Measurements from ENCODE around the gene ZNF521.

Gene ZNF521

GRCh38 chr18:25053466-25053865, 298.5 kb downstream of the ZNF521 start:
- Histone ChIP-seq H3K36me3 (ENCODE audit: low read length) (no peaks in the 10 kb centered on the region), H3K27ac (ENCODE audit: low read depth, low read length) (no peak overlapping the region), H3F3A (ENCODE audit: insufficient read depth) (no peaks in the 10 kb centered on the region), H3K4me3 (ENCODE audit: insufficient read depth, low read length, poor library complexity, severe bottlenecking) (no peak overlapping the region), H3K27me3 (ENCODE audit: low read length) (no peaks in the 10 kb centered on the region), H3K79me2 (ENCODE audit: insufficient read depth, low read length) (no peaks in the 10 kb centered on the region), H3K4me2 (ENCODE audit: low read depth, low read length, poor library complexity, severe bottlenecking) (no peak overlapping the region), H3K9me2 (replicated peaks; ENCODE audit: insufficient read depth, low read length) (no peaks in the 10 kb centered on the region), H2AFZ (ENCODE audit: low read depth, low read length, severe bottlenecking) (no peak overlapping the region), H3K9me3 (ENCODE audit: insufficient read depth, low read length) (no peaks in the 10 kb centered on the region), H3K9ac (ENCODE audit: low read length) (no peak overlapping the region), H4K20me1 (ENCODE audit: low read depth, low read length) (no peaks in the 10 kb centered on the region)
- TF ChIP-seq EZH2phosphoT487 (conservative IDR thresholded peaks at IDR 0.05; ENCODE audit: low read length) (no peak), CTCF (IDR thresholded peaks at IDR 0.05; ENCODE audit: insufficient read depth, low read length, poor library complexity, severe bottlenecking) (no peak)

- H3K27ac ChIP-seq (ENCODE audit: low read depth, low read length), result no peak overlapping the region
- no peak overlapping the region for H3K9ac ChIP-seq (ENCODE audit: low read length)
- H3K9me2 ChIP-seq (replicated peaks; ENCODE audit: insufficient read depth, low read length), result no peaks in the 10 kb centered on the region
- TF ChIP-seq CTCF (IDR thresholded peaks at IDR 0.05; ENCODE audit: insufficient read depth, low read length, poor library complexity, severe bottlenecking) (no peak), EZH2phosphoT487 (conservative IDR thresholded peaks at IDR 0.05; ENCODE audit: low read length) (no peak)
- no peak overlapping the region for H2AFZ ChIP-seq (ENCODE audit: low read depth, low read length, severe bottlenecking)
- no peaks in the 10 kb centered on the region for H3F3A ChIP-seq (ENCODE audit: insufficient read depth)
- H3K36me3 ChIP-seq (ENCODE audit: low read length), result no peaks in the 10 kb centered on the region
- H3K4me3 ChIP-seq (ENCODE audit: insufficient read depth, low read length, poor library complexity, severe bottlenecking), result no peak overlapping the region
- no peaks in the 10 kb centered on the region for H4K20me1 ChIP-seq (ENCODE audit: low read depth, low read length)
- no peaks in the 10 kb centered on the region for H3K9me3 ChIP-seq (ENCODE audit: insufficient read depth, low read length)
- H3K79me2 ChIP-seq (ENCODE audit: insufficient read depth, low read length), result no peaks in the 10 kb centered on the region
- no peak overlapping the region for H3K4me2 ChIP-seq (ENCODE audit: low read depth, low read length, poor library complexity, severe bottlenecking)
- H3K27me3 ChIP-seq (ENCODE audit: low read length), result no peaks in the 10 kb centered on the region
These were observed 299.4 kb downstream of the ZNF521 start for GRCh38 chr18:25052511-25052921.

GRCh38 chr18:25050605-25051004, 301.4 kb downstream of the ZNF521 start:
- Histone ChIP-seq H3K27me3 (ENCODE audit: low read length) (no peaks in the 10 kb centered on the region), H3K79me2 (ENCODE audit: insufficient read depth, low read length) (no peaks in the 10 kb centered on the region), H2AFZ (ENCODE audit: low read depth, low read length, severe bottlenecking) (no peak overlapping the region)

More at GRCh38 chr18:25050605-25051004, 301.4 kb downstream of the ZNF521 start:
- Histone ChIP-seq H3K27ac (ENCODE audit: low read depth, low read length) (no peak overlapping the region), H3K36me3 (ENCODE audit: low read length) (no peaks in the 10 kb centered on the region), H3K4me2 (ENCODE audit: low read depth, low read length, poor library complexity, severe bottlenecking) (no peak overlapping the region), H3K9me3 (ENCODE audit: insufficient read depth, low read length) (no peaks in the 10 kb centered on the region), H3K9me2 (replicated peaks; ENCODE audit: insufficient read depth, low read length) (no peaks in the 10 kb centered on the region), H3K4me3 (ENCODE audit: insufficient read depth, low read length, poor library complexity, severe bottlenecking) (no peak overlapping the region), H3K9ac (ENCODE audit: low read length) (no peak overlapping the region), H3F3A (ENCODE audit: insufficient read depth) (no peaks in the 10 kb centered on the region), H4K20me1 (ENCODE audit: low read depth, low read length) (no peaks in the 10 kb centered on the region)
- TF ChIP-seq CTCF (IDR thresholded peaks at IDR 0.05; ENCODE audit: insufficient read depth, low read length, poor library complexity, severe bottlenecking) (no peak), EZH2phosphoT487 (conservative IDR thresholded peaks at IDR 0.05; ENCODE audit: low read length) (no peak)

Data from SU-DHL-6 (cell line).